Measurements from ENCODE around the gene DUSP11. TPM values are rescaled to one million over a fixed set of nuclear protein-coding genes. Genes with fewer than 3 reads are reported as not detected.
A peak's percentile ranks its signal among the peaks of the same experiment; 100 is the strongest.

DUSP11 gene
- total and polyA plus RNA-seq, 2 of the 13 experiments (the other 11 are each of a cell fraction or from before 2014, with no cell fraction given) = 30.5 to 36.2 TPM

DNA sequence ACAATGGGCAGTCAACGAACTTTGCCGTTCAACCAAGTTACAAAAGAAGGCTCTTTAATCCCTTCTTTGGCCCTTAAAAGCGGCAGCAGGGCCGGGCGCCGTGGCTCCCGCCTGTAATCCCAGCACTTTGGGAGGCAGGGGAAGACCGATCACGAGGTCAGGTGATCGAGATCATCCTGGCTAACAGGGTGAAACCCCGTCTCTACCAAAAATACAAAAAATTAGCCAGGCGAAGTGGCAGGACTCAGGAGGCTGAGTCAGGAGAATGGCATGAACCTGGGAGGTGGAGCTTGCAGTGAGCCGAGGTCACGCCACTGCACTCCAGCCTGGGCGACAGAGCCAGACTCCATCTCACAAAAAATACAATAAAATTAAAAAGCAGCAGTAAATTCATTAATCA lies 3.5 kb upstream of the DUSP11 start (continued):
- TF ChIP-seq, protein P1, sequence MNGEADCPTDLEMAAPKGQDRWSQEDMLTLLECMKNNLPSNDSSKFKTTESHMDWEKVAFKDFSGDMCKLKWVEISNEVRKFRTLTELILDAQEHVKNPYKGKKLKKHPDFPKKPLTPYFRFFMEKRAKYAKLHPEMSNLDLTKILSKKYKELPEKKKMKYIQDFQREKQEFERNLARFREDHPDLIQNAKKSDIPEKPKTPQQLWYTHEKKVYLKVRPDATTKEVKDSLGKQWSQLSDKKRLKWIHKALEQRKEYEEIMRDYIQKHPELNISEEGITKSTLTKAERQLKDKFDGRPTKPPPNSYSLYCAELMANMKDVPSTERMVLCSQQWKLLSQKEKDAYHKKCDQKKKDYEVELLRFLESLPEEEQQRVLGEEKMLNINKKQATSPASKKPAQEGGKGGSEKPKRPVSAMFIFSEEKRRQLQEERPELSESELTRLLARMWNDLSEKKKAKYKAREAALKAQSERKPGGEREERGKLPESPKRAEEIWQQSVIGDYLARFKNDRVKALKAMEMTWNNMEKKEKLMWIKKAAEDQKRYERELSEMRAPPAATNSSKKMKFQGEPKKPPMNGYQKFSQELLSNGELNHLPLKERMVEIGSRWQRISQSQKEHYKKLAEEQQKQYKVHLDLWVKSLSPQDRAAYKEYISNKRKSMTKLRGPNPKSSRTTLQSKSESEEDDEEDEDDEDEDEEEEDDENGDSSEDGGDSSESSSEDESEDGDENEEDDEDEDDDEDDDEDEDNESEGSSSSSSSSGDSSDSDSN (CRISPR knock-in tag; IDR thresholded peaks at IDR 0.05) = 0 out of 2 replicates have a peak, but pooled peaks have one; percentile 18
- TF ChIP-seq ZNF891 (CRISPR knock-in tag; IDR thresholded peaks at IDR 0.05) (0 out of 2 replicates have a peak, but pooled peaks have one; percentile 27), ZMYM4 (CRISPR knock-in tag; IDR thresholded peaks at IDR 0.05) (peak; percentile 31; the same call in 1 of the 2 replicates), ZNF292 (CRISPR knock-in tag; IDR thresholded peaks at IDR 0.05; ENCODE audit: borderline replicate concordance, low read depth) (peak; percentile 57; the same call in 1 of the 2 replicates)

DNA sequence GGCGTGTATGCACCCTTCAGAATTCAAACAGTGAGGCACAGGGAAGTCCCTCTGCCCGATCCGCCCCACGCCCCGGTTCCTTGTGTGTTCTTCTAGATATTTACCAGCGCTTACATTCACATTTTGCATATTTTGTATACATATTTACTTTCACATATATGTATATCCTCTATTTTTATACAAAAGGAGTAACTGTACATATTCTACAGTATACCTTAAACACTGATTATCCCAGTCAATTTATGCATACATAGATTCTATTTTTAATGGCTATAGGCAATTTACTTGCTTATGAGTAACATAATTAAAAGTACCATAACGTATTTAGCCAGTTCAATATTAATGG lies 307 bp upstream of the DUSP11 start:
- Histone ChIP-seq H3K36me3 (replicated peaks in 1 of 2; ENCODE audit: control insufficient read depth in 1 of 2, insufficient read depth in 2 of 2, low read length in 2 of 2) (peaks cover 4 to 17% of the 10 kb centered on the region in 2 experiments), H2AFZ (ENCODE audit: low read length) (peak overlapping the region; percentile 48), H3K27ac (ENCODE audit: extremely low read length, insufficient read depth, low read length) (no peak overlapping the region), H3K4me2 (ENCODE audit: low read depth, low read length) (peak overlapping the region; percentile 69), H3K79me2 (ENCODE audit: insufficient read depth, low read length) (peaks cover 23% of the 10 kb centered on the region), H3K4me3 (replicated peaks in 1 of 3; ENCODE audit: insufficient read depth in 1 of 3, low read depth in 2 of 3, low read length in 3 of 3) (peak overlapping the region in 2 of 3 experiments; percentile 91 to 99; a peak in 4 of 6 replicates), H3K9me3 (ENCODE audit: low read length) (no peaks in the 10 kb centered on the region), H3K27me3 (ENCODE audit: control insufficient read depth in 1 of 2, insufficient read depth in 2 of 2, low read length in 2 of 2) (no peaks in the 10 kb centered on the region; a peak in 1 of 5 replicates), H3K9ac (ENCODE audit: insufficient read depth, low read depth, low read length) (peak overlapping the region; percentile 95), H4K20me1 (ENCODE audit: insufficient read depth, low read length) (no peaks in the 10 kb centered on the region), H3K4me1 (ENCODE audit: insufficient read depth, low read length) (peaks cover 30% of the 10 kb centered on the region)
- ChIA-PET CTCF (ENCODE audit: low intra/inter-chr PET ratio, low total read pairs) (no interaction called here), POLR2A (interaction anchor here (0.9 kb wide), 1 partner anchor 48 kb away, joined by 3 read pairs; the partner anchor contains the start of gene STAMBP)
- no TSS peak for BruUV-seq (replicated peaks)
- FAIRE-seq = no peak
- in situ Hi-C loops (cut with HindIII; ENCODE audit: extremely low pct_ligation_motif_present, low pct_unique_long_range_greater_than_20kb) = no loop called here
- DNase-seq (ENCODE audit: low spot score) = no peak
- intact Hi-C loops (cut with micrococcal nuclease; ENCODE audit: unreplicated experiment) = no loop called here
- ATAC-seq = peak; percentile 10
- WGBS (ENCODE audit: low lambda C conversion rate) = 2% methylated on average over 7 of the region's 7 CpGs
- no peak for TF ChIP-seq MIER2 (CRISPR knock-in tag; IDR thresholded peaks at IDR 0.05)
- 0 out of 2 replicates have a peak, but pooled peaks have one; percentile 3 for TF ChIP-seq CREM (IDR thresholded peaks at IDR 0.05)
- no peak for TF ChIP-seq CREM (CRISPR knock-in tag; IDR thresholded peaks at IDR 0.05)
- TF ChIP-seq SOX6 (IDR thresholded peaks at IDR 0.05) = no peak
- no peak; the same call in 1 of the 2 replicates for TF ChIP-seq SOX6 (CRISPR knock-in tag; IDR thresholded peaks at IDR 0.05)
- TF ChIP-seq CREB1 (IDR thresholded peaks at IDR 0.05) = no peak
- TF ChIP-seq CREB1 (CRISPR knock-in tag; IDR thresholded peaks at IDR 0.05) = peak; percentile 16
- no peak for TF ChIP-seq E2F1 (CRISPR knock-in tag; IDR thresholded peaks at IDR 0.05)
- peak; percentile 62; the same call in 1 of the 2 replicates for TF ChIP-seq ZMYM2 (CRISPR knock-in tag; IDR thresholded peaks at IDR 0.05)
- TF ChIP-seq, protein P2, sequence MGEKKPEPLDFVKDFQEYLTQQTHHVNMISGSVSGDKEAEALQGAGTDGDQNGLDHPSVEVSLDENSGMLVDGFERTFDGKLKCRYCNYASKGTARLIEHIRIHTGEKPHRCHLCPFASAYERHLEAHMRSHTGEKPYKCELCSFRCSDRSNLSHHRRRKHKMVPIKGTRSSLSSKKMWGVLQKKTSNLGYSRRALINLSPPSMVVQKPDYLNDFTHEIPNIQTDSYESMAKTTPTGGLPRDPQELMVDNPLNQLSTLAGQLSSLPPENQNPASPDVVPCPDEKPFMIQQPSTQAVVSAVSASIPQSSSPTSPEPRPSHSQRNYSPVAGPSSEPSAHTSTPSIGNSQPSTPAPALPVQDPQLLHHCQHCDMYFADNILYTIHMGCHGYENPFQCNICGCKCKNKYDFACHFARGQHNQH (CRISPR knock-in tag; IDR thresholded peaks at IDR 0.05) = no peak
- TF ChIP-seq ATF7 (IDR thresholded peaks at IDR 0.05) = no peak
- no peak for TF ChIP-seq ATF7 (CRISPR knock-in tag; IDR thresholded peaks at IDR 0.05)
- 0 out of 2 replicates have a peak, but pooled peaks have one; percentile 5 for TF ChIP-seq ZNF337 (CRISPR knock-in tag; IDR thresholded peaks at IDR 0.05; ENCODE audit: borderline replicate concordance, low read depth)
- no peak for TF ChIP-seq ZNF841 (CRISPR knock-in tag; IDR thresholded peaks at IDR 0.05; ENCODE audit: borderline replicate concordance)
- TF ChIP-seq ZMYM4 (CRISPR knock-in tag; IDR thresholded peaks at IDR 0.05) = no peak
- TF ChIP-seq BHLHE40 (IDR thresholded peaks at IDR 0.05; ENCODE audit: low read length) = no peak
- no peak for TF ChIP-seq XBP1 (CRISPR knock-in tag; IDR thresholded peaks at IDR 0.05)
- no peak for TF ChIP-seq MBD4 (IDR thresholded peaks at IDR 0.05; ENCODE audit: borderline replicate concordance, low read length)
- no peak for TF ChIP-seq FOXK2 (IDR thresholded peaks at IDR 0.05)
- TF ChIP-seq ZNF790 (CRISPR knock-in tag; IDR thresholded peaks at IDR 0.05; ENCODE audit: borderline replicate concordance) = 0 out of 2 replicates have a peak, but pooled peaks have one; percentile 37
